Coronary artery (tissue), 2 donors: ENCODE results near the gene PRKCI.
"Not testable (repeated sequence)": the region's sequence is repeated elsewhere in the genome, so short reads cannot be mapped to it uniquely, and the experiment has no call there.

Experiments used
- DNase-seq: peaks from one replicate; pipeline ENCODE4 v3.0.0-alpha.2; 2017; ENCODE audit warnings: low spot score
- H3K27ac ChIP-seq, 2 donors: fragments of 200-600 bp; sonication (generic); one replicate each; pipeline ENCODE4 v1.5.1; 2016 to 2019
- H3K4me3 ChIP-seq: fragments of 200-600 bp; sonication (generic); 2 replicates; pipeline ENCODE4 v1.5.1; 2016; ENCODE audit warnings: mild to moderate bottlenecking, moderate library complexity
- CTCF ChIP-seq: fragments of 200-600 bp; sonication (generic); IDR thresholded peaks from one replicate; pipeline ENCODE4 v1.5.1; 2019; ENCODE audit warnings: antibody characterized with exemption

The PRKCI gene

GRCh38 chr3:170256597-170256996, 34.4 kb downstream of the PRKCI start:
- no peak for TF ChIP-seq CTCF
- no peak for DNase-seq
- Histone ChIP-seq H3K27ac (no peak overlapping the region), H3K4me3 (no peak overlapping the region)

- Histone ChIP-seq H3K4me3 (no peak overlapping the region), H3K27ac (no peak overlapping the region)
- TF ChIP-seq CTCF = no peak
- DNase-seq = no peak
Measured at GRCh38 chr3:170257145-170257544, 34.9 kb downstream of the PRKCI start.

- Histone ChIP-seq H3K27ac (no peak overlapping the region), H3K4me3 (no peak overlapping the region)
- TF ChIP-seq CTCF = no peak
- DNase-seq = no peak
Measured at GRCh38 chr3:170258105-170258487, 35.9 kb downstream of the PRKCI start.

GRCh38 chr3:170259907-170260306, 37.7 kb downstream of the PRKCI start:
- TF ChIP-seq CTCF = no peak
- no peak overlapping the region for H3K4me3 ChIP-seq
- H3K27ac ChIP-seq = no peak overlapping the region
- DNase-seq = no peak

GRCh38 chr3:170267793-170268192, 45.6 kb downstream of the PRKCI start:
- no peak overlapping the region for H3K4me3 ChIP-seq
- DNase-seq = no peak
- TF ChIP-seq CTCF = no peak
- no peak overlapping the region for H3K27ac ChIP-seq

- not testable (repeated sequence) for H3K27ac ChIP-seq, H3K4me3 ChIP-seq, DNase-seq
Measured at GRCh38 chr3:170269673-170270254, 47.5 kb downstream of the PRKCI start.

- TF ChIP-seq CTCF = no peak
- Histone ChIP-seq H3K27ac (no peak overlapping the region), H3K4me3 (no peak overlapping the region)
- no peak for DNase-seq
Measured at GRCh38 chr3:170270282-170270881, 48.2 kb downstream of the PRKCI start.
